GM12878 (cell line): ENCODE measurements around the gene JDP2. TPM values are rescaled to one million over a fixed set of nuclear protein-coding genes. Genes with fewer than 3 reads are reported as not detected.

Experiments used
- ATAC-seq: fragments of 200-7000 bp; cut with Tn5 transposase; 3 replicates; pipeline ENCODE4 v1.9.1; 2020; ENCODE audit warnings: mild to moderate bottlenecking, moderate library complexity
- BruUV-seq: library from RNA; stranded (reverse); fragments of 400-500 nt; replicated peaks from 2 replicates; lab custom pipeline; 2021; lab: Mats Ljungman, UMichigan
- CTCF ChIA-PET: fragments of 300-600 bp; sonication (Branson Sonifier 250); formaldehyde crosslinking; extraction: SDS; loops from one replicate; lab custom pipeline; 2021; ENCODE audit warnings: inconsistent platforms; lab: Yijun Ruan, JAX
- POLR2A ChIA-PET: fragments of 350-600 bp; formaldehyde crosslinking; extraction: SDS; loops from one replicate; lab custom pipeline; 2021; ENCODE audit warnings: inconsistent platforms; lab: Charles Lee
- RAD21 ChIA-PET: fragments of 300-600 bp; sonication (Branson Sonifier 250); formaldehyde crosslinking; loops from one replicate; lab custom pipeline; 2023; ENCODE audit warnings: antibody characterized with exemption; ENCODE audit not compliant: unreplicated experiment; lab: Charles Lee
- SMC1A ChIA-PET: fragments of 300-600 bp; sonication (Branson Sonifier 250); formaldehyde crosslinking; loops from one replicate; lab custom pipeline; 2023; ENCODE audit not compliant: unreplicated experiment, uncharacterized antibody; lab: Charles Lee
- DNase-seq: peaks from one replicate; pipeline ENCODE4 v3.0.0-alpha.2; 2011; ENCODE audit warnings: low read depth, low spot score
- FAIRE-seq: peaks from 3 replicates; lab custom pipeline; 2011; peaks lifted over from hg19 to GRCh38; lab: Jason Lieb, UNC
- H2AFZ ChIP-seq: 2 replicates; pipeline ENCODE4 v1.6.0; 2011; ENCODE audit warnings: low read depth, low read length, control low read depth; ENCODE audit not compliant: control insufficient read depth
- H3K27ac ChIP-seq: 2 replicates; pipeline ENCODE4 v1.5.1; 2011; ENCODE audit warnings: control low read depth; ENCODE audit not compliant: control insufficient read depth, insufficient read depth
- H3K27me3 ChIP-seq, 2 experiments: replicated peaks in 1 of 2; 2 replicates each; pipeline versions ENCODE4 v1.6.0 to v1.6.1; 2011; ENCODE audit warnings: low read length in 1 of 2; ENCODE audit not compliant: control insufficient read depth in 2 of 2, insufficient read depth in 2 of 2
- H3K36me3 ChIP-seq, 2 experiments: 2 replicates each; pipeline ENCODE4 v1.5.1; 2011; ENCODE audit warnings: low read length in 1 of 2; ENCODE audit not compliant: control insufficient read depth in 2 of 2, insufficient read depth in 2 of 2
- H3K4me1 ChIP-seq: 2 replicates; pipeline ENCODE4 v1.6.1; 2011; ENCODE audit warnings: mild to moderate bottlenecking, low read length, moderate library complexity, mixed read lengths; ENCODE audit not compliant: control insufficient read depth, insufficient read depth
- H3K4me2 ChIP-seq: 2 replicates; pipeline ENCODE4 v1.6.0; 2011; ENCODE audit warnings: control low read depth; ENCODE audit not compliant: control insufficient read depth, insufficient read depth
- H3K4me3 ChIP-seq: fragments of 200-600 bp; sonication (generic); 2 replicates; pipeline ENCODE4 v1.5.1; 2016
- H3K79me2 ChIP-seq: 2 replicates; pipeline ENCODE4 v1.6.0; 2011; ENCODE audit warnings: low read length; ENCODE audit not compliant: control insufficient read depth, insufficient read depth
- H3K9ac ChIP-seq: 2 replicates; pipeline ENCODE4 v1.8.0; 2011; ENCODE audit warnings: low read length, control low read depth, mixed read lengths; ENCODE audit not compliant: control insufficient read depth, insufficient read depth
- H3K9me3 ChIP-seq: replicated peaks from 3 replicates; pipeline ENCODE4 v1.5.1; 2011; ENCODE audit warnings: mild to moderate bottlenecking, low read length; ENCODE audit not compliant: control insufficient read depth, insufficient read depth
- H4K20me1 ChIP-seq: 2 replicates; pipeline ENCODE4 v1.6.0; 2011; ENCODE audit not compliant: control insufficient read depth, insufficient read depth
- CUX1 ChIP-seq: IDR thresholded peaks from 2 replicates; pipeline ENCODE4 v1.6.1; 2012; ENCODE audit warnings: improper control_type of control experiment, low read depth, low read length; ENCODE audit not compliant: insufficient replicate concordance
- MTA3 ChIP-seq: IDR thresholded peaks from 2 replicates; pipeline ENCODE4 v1.6.1; 2012; ENCODE audit warnings: low read length, inconsistent platforms, borderline replicate concordance
- MYC ChIP-seq: IDR thresholded peaks from 2 replicates; pipeline ENCODE4 v1.6.1; 2011; ENCODE audit warnings: mild to moderate bottlenecking, low read length, moderate library complexity, inconsistent platforms; ENCODE audit not compliant: insufficient read depth, insufficient replicate concordance, insufficient read length, severe bottlenecking
- SREBF1 ChIP-seq: IDR thresholded peaks from 2 replicates; pipeline ENCODE4 v1.6.1; 2012; ENCODE audit warnings: mild to moderate bottlenecking, low read length
- TBL1XR1 ChIP-seq: IDR thresholded peaks from 2 replicates; pipeline ENCODE4 v1.6.1; 2012; ENCODE audit warnings: low read depth, low read length, improper control_type of control experiment
- USF2 ChIP-seq: IDR thresholded peaks from 2 replicates; pipeline ENCODE4 v1.6.1; 2011; ENCODE audit warnings: low read depth, low read length, improper control_type of control experiment, borderline replicate concordance
- WRNIP1 ChIP-seq: IDR thresholded peaks from 2 replicates; pipeline ENCODE4 v1.6.1; 2011; ENCODE audit warnings: low read depth, low read length, improper control_type of control experiment, borderline replicate concordance
- ZNF274 ChIP-seq: IDR thresholded peaks from one replicate; pipeline ENCODE4 v1.8.0; 2011; ENCODE audit not compliant: insufficient read length, insufficient read depth
- WGBS: methylation state at CpG from one replicate; pipeline ENCODE4 v1.1.6; 2016; ENCODE audit warnings: low lambda C conversion rate; ENCODE audit not compliant: insufficient replicate concordance, insufficient coverage; ENCODE audit errors: missing lambda C conversion rate; 5-methylcytosine and 5-hydroxymethylcytosine counted together
- in situ Hi-C: fragments of 300-500 bp; cut with MboI; formaldehyde crosslinking; loops from 9 replicates; pipeline ENCODE4 v1.14.3; 2018; ENCODE audit warnings: mixed read lengths
- intact Hi-C: fragments of 100-400 bp; cut with micrococcal nuclease; formaldehyde crosslinking; loops from one replicate; pipeline ENCODE4 v1.14.2; 2022; ENCODE audit not compliant: unreplicated experiment
- polyA plus RNA-seq, 11 experiments: library from polyadenylated mRNA; depleted of rRNA in 4 of 11; unstranded in 6 of 11; stranded (reverse) in 5 of 11; fragments of >200 nt; fragmentation: Nextera tagmentation in 4 of 11; fragmentation: Illumina TruSeq in 1 of 11; extraction: Ambion mirVana in 4 of 11; extraction: Trizol in 1 of 11; gene quantifications; 1 replicate in 1 of 11; 2 replicates in 10 of 11; pipeline versions ENCODE4 v1.2.1 to v1.2.3, GENCODE V29; 2011 to 2016; ENCODE audit warnings: inconsistent platforms in 2 of 11, missing spikeins in 2 of 11, low read depth in 1 of 11
- total RNA-seq, 4 experiments: library from RNA; depleted of rRNA in 3 of 4; stranded (reverse); fragments of >200 nt in 3 of 4; fragmentation: Illumina TruSeq in 1 of 4; extraction: Trizol in 1 of 4; gene quantifications; 2 replicates each; pipeline versions ENCODE4 v1.2.1 to v1.2.3, GENCODE V29; 2013 to 2021
- TF ChIP-seq, protein P1 (sequence below): fragments of 450-650 bp; IDR thresholded peaks from 2 replicates; pipeline ENCODE4 v1.6.1; 2016; ENCODE audit warnings: mild to moderate bottlenecking
- TF ChIP-seq, protein P2 (sequence below): IDR thresholded peaks from 2 replicates; pipeline ENCODE4 v1.6.1; 2012; ENCODE audit warnings: mild to moderate bottlenecking, low read depth, low read length

JDP2 gene
- total and polyA plus RNA-seq, 10 of the 15 experiments (the other 5 are each of a cell fraction or from before 2014, with no cell fraction given): 0.71 to 21.3 (median 11.2) TPM

DNA sequence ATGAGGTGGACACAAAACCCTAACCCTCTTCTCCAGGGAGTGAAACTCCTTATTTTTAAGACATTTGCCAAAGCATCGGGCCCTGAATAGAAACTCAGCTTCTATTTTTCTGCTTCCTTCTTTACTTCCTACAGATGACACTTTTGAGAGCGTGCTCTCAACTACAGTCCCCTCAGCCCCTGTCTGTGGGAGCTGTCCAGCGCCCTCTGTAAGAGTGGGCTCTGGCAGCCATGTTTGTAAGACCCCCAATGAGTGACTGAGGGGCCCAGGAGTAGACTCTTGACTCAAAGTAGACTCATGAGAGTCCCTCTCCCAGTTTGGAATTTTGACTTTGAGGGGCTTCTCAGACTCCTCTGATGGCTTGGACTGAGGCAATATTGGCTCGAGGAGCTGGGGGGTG is 68.9 kb downstream of the JDP2 start:
- WGBS: 64% methylated on average over 4 of the region's 4 CpGs
- in situ Hi-C loops: no loop called here
- BruUV-seq: no TSS peak
- 0 out of 2 replicates have a peak, but pooled peaks have one; percentile 7 for TF ChIP-seq MTA3
- TF ChIP-seq, protein P1, sequence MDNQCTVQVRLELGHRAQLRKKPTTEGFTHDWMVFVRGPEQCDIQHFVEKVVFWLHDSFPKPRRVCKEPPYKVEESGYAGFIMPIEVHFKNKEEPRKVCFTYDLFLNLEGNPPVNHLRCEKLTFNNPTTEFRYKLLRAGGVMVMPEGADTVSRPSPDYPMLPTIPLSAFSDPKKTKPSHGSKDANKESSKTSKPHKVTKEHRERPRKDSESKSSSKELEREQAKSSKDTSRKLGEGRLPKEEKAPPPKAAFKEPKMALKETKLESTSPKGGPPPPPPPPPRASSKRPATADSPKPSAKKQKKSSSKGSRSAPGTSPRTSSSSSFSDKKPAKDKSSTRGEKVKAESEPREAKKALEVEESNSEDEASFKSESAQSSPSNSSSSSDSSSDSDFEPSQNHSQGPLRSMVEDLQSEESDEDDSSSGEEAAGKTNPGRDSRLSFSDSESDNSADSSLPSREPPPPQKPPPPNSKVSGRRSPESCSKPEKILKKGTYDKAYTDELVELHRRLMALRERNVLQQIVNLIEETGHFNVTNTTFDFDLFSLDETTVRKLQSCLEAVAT: no peak
- no peak for TF ChIP-seq USF2
- no peak for TF ChIP-seq WRNIP1
- no peak for TF ChIP-seq TBL1XR1
- no peak for TF ChIP-seq CUX1
- no peak for TF ChIP-seq ZNF274
- TF ChIP-seq SREBF1: no peak
- TF ChIP-seq MYC: no peak
- TF ChIP-seq, protein P2, sequence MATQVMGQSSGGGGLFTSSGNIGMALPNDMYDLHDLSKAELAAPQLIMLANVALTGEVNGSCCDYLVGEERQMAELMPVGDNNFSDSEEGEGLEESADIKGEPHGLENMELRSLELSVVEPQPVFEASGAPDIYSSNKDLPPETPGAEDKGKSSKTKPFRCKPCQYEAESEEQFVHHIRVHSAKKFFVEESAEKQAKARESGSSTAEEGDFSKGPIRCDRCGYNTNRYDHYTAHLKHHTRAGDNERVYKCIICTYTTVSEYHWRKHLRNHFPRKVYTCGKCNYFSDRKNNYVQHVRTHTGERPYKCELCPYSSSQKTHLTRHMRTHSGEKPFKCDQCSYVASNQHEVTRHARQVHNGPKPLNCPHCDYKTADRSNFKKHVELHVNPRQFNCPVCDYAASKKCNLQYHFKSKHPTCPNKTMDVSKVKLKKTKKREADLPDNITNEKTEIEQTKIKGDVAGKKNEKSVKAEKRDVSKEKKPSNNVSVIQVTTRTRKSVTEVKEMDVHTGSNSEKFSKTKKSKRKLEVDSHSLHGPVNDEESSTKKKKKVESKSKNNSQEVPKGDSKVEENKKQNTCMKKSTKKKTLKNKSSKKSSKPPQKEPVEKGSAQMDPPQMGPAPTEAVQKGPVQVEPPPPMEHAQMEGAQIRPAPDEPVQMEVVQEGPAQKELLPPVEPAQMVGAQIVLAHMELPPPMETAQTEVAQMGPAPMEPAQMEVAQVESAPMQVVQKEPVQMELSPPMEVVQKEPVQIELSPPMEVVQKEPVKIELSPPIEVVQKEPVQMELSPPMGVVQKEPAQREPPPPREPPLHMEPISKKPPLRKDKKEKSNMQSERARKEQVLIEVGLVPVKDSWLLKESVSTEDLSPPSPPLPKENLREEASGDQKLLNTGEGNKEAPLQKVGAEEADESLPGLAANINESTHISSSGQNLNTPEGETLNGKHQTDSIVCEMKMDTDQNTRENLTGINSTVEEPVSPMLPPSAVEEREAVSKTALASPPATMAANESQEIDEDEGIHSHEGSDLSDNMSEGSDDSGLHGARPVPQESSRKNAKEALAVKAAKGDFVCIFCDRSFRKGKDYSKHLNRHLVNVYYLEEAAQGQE: peak; percentile 69

More for the DNA sequence above, 68.9 kb downstream of the JDP2 start:
- H3K27me3 ChIP-seq: no peaks in the 10 kb centered on the region
- H2AFZ ChIP-seq: peak overlapping the region; percentile 5; the same call in 1 of the 2 replicates
- H3K36me3 ChIP-seq: no peaks in the 10 kb centered on the region
- no peak for DNase-seq
- intact Hi-C loops: loop anchor here (5.0 to 10.0 kb wide), 2 partner anchors 48 to 166 kb away; partner anchors contain the start of genes ERG28 and TTLL5
- H3K9ac ChIP-seq: peak overlapping the region; percentile 30
- POLR2A ChIA-PET: interaction anchor here (1.0 to 16.2 kb wide), 3 partner anchors 20 to 71 kb away, joined by 3 to 385 read pairs (median 3); partner anchors contain the start of gene BATF
- no peaks in the 10 kb centered on the region for H3K9me3 ChIP-seq
- peaks cover 69% of the 10 kb centered on the region for H3K4me1 ChIP-seq
- no peaks in the 10 kb centered on the region; the same call in 1 of the 2 replicates for H3K79me2 ChIP-seq
- SMC1A ChIA-PET: interaction anchor here (0.8 to 16.1 kb wide), 14 partner anchors 8 to 192 kb away, joined by 3 to 619 read pairs (median 8); partner anchors contain the start of gene BATF
- RAD21 ChIA-PET: interaction anchor here (1.3 to 18.1 kb wide), 10 partner anchors 9 to 164 kb away, joined by 3 to 645 read pairs (median 10); partner anchors contain the start of genes BATF, ERG28 and TTLL5
- no peak for ATAC-seq
- no peak overlapping the region for H3K4me3 ChIP-seq
- H3K27ac ChIP-seq: peak overlapping the region; percentile 54
- H4K20me1 ChIP-seq: no peaks in the 10 kb centered on the region
- CTCF ChIA-PET: interaction anchor here (0.9 to 19.8 kb wide), 11 partner anchors 9 to 81 kb away, joined by 3 to 520 read pairs (median 5); partner anchors contain the start of gene BATF
- peak overlapping the region; percentile 55; the same call in 1 of the 2 replicates for H3K4me2 ChIP-seq
- FAIRE-seq: no peak
